ENCODE results near the gene NLGN2.

The NLGN2 gene

GRCh38 chr17:7432296-7432695 is 24.7 kb downstream of the NLGN2 start:
- H3K36me3 Mint-ChIP-seq (ENCODE audit: low read depth) = peaks cover 6% of the 10 kb centered on the region
- H3K4me3 Mint-ChIP-seq = no peak overlapping the region
- H3K4me1 Mint-ChIP-seq (ENCODE audit: low read depth) = peaks cover 20% of the 10 kb centered on the region
- DNase-seq = no peak
- no peak overlapping the region for H3K27ac Mint-ChIP-seq
- H3K9me3 Mint-ChIP-seq = no peaks in the 10 kb centered on the region
- no peaks in the 10 kb centered on the region for H3K27me3 Mint-ChIP-seq

- peaks cover 10% of the 10 kb centered on the region for H3K36me3 Mint-ChIP-seq (ENCODE audit: low read depth)
- peaks cover 48% of the 10 kb centered on the region for H3K4me1 Mint-ChIP-seq (ENCODE audit: low read depth)
- peak overlapping the region; percentile 97 for H3K27ac Mint-ChIP-seq
- H3K4me3 Mint-ChIP-seq = peak overlapping the region; percentile 91
- peak; percentile 81 for DNase-seq
- H3K9me3 Mint-ChIP-seq = no peaks in the 10 kb centered on the region
- H3K27me3 Mint-ChIP-seq = peaks cover 22% of the 10 kb centered on the region
Measured at GRCh38 chr17:7435676-7436555, 28.3 kb downstream of the NLGN2 start.

GRCh38 chr17:7436556-7437368 is 29.1 kb downstream of the NLGN2 start:
- peak overlapping the region; percentile 91 for H3K4me3 Mint-ChIP-seq
- no peaks in the 10 kb centered on the region for H3K9me3 Mint-ChIP-seq
- H3K4me1 Mint-ChIP-seq (ENCODE audit: low read depth) = peaks cover 49% of the 10 kb centered on the region
- DNase-seq = peak; percentile 89
- H3K27me3 Mint-ChIP-seq = peaks cover 30% of the 10 kb centered on the region
- H3K27ac Mint-ChIP-seq = peak overlapping the region; percentile 97
- peaks cover 10% of the 10 kb centered on the region for H3K36me3 Mint-ChIP-seq (ENCODE audit: low read depth)

- H3K27ac Mint-ChIP-seq = no peak overlapping the region
Measured at GRCh38 chr17:7437369-7437863, 29.8 kb downstream of the NLGN2 start.

GRCh38 chr17:7437950-7438614 is 30.4 kb downstream of the NLGN2 start:
- H3K4me3 Mint-ChIP-seq = peak overlapping the region; percentile 91
- H3K27ac Mint-ChIP-seq = no peak overlapping the region
- H3K36me3 Mint-ChIP-seq (ENCODE audit: low read depth) = peaks cover 10% of the 10 kb centered on the region
- DNase-seq = peak; percentile 76
- H3K9me3 Mint-ChIP-seq = no peaks in the 10 kb centered on the region
- H3K4me1 Mint-ChIP-seq (ENCODE audit: low read depth) = peaks cover 49% of the 10 kb centered on the region
- peaks cover 42% of the 10 kb centered on the region for H3K27me3 Mint-ChIP-seq

More at GRCh38 chr17:7437369-7437863, 29.8 kb downstream of the NLGN2 start:
- Mint-ChIP-seq H3K36me3 (ENCODE audit: low read depth) (peaks cover 10% of the 10 kb centered on the region), H3K4me1 (ENCODE audit: low read depth) (peaks cover 49% of the 10 kb centered on the region), H3K27me3 (peaks cover 35% of the 10 kb centered on the region), H3K9me3 (no peaks in the 10 kb centered on the region), H3K4me3 (peak overlapping the region; percentile 91)
- DNase-seq = no peak

GRCh38 chr17:7438656-7439460 is 31.2 kb downstream of the NLGN2 start:
- Mint-ChIP-seq H3K27ac (no peak overlapping the region), H3K36me3 (ENCODE audit: low read depth) (peaks cover 10% of the 10 kb centered on the region), H3K4me1 (ENCODE audit: low read depth) (peaks cover 49% of the 10 kb centered on the region), H3K27me3 (peaks cover 50% of the 10 kb centered on the region), H3K9me3 (no peaks in the 10 kb centered on the region), H3K4me3 (peak overlapping the region; percentile 91)
- no peak for DNase-seq

GRCh38 chr17:7439462-7440112 is 31.9 kb downstream of the NLGN2 start, which contains the start of gene FGF11:
FGF11 (plus strand) TSS chr17:7439512; CDS start chr17:7439621, 109 bp downstream.
- H3K4me1 Mint-ChIP-seq (ENCODE audit: low read depth) = peaks cover 49% of the 10 kb centered on the region
- DNase-seq = no peak
- H3K9me3 Mint-ChIP-seq = no peaks in the 10 kb centered on the region
- no peak within 1 kb of the TSS for H3K27ac Mint-ChIP-seq
- peaks cover 10% of the 10 kb centered on the region for H3K36me3 Mint-ChIP-seq (ENCODE audit: low read depth)
- peak within 1 kb of the TSS; percentile 91 for H3K4me3 Mint-ChIP-seq
- peaks cover 57% of the 10 kb centered on the region for H3K27me3 Mint-ChIP-seq

GRCh38 chr17:7440113-7440833 is 32.6 kb downstream of the NLGN2 start:
- Mint-ChIP-seq H3K4me1 (ENCODE audit: low read depth) (peaks cover 51% of the 10 kb centered on the region), H3K9me3 (no peaks in the 10 kb centered on the region), H3K36me3 (ENCODE audit: low read depth) (peaks cover 9% of the 10 kb centered on the region), H3K27me3 (peaks cover 63% of the 10 kb centered on the region), H3K4me3 (peak overlapping the region; percentile 76), H3K27ac (no peak overlapping the region)
- peak; percentile 49 for DNase-seq

GRCh38 chr17:7440834-7441195 is 33.2 kb downstream of the NLGN2 start:
- H3K36me3 Mint-ChIP-seq (ENCODE audit: low read depth) = peaks cover 6% of the 10 kb centered on the region
- H3K27ac Mint-ChIP-seq = no peak overlapping the region
- H3K4me3 Mint-ChIP-seq = peak overlapping the region; percentile 76
- H3K4me1 Mint-ChIP-seq (ENCODE audit: low read depth) = peaks cover 53% of the 10 kb centered on the region
- H3K27me3 Mint-ChIP-seq = peaks cover 68% of the 10 kb centered on the region
- peak; percentile 46 for DNase-seq
- H3K9me3 Mint-ChIP-seq = no peaks in the 10 kb centered on the region

- no peak for DNase-seq
- H3K36me3 Mint-ChIP-seq (ENCODE audit: low read depth) = peaks cover 6% of the 10 kb centered on the region
- H3K9me3 Mint-ChIP-seq = no peaks in the 10 kb centered on the region
- no peak overlapping the region for H3K27ac Mint-ChIP-seq
- H3K4me1 Mint-ChIP-seq (ENCODE audit: low read depth) = peaks cover 51% of the 10 kb centered on the region
- peaks cover 73% of the 10 kb centered on the region for H3K27me3 Mint-ChIP-seq
- no peak overlapping the region for H3K4me3 Mint-ChIP-seq
Measured at GRCh38 chr17:7441266-7441665, 33.6 kb downstream of the NLGN2 start.

- Mint-ChIP-seq H3K27ac (no peak overlapping the region), H3K36me3 (ENCODE audit: low read depth) (peaks cover 5% of the 10 kb centered on the region), H3K9me3 (no peaks in the 10 kb centered on the region), H3K27me3 (peaks cover 82% of the 10 kb centered on the region), H3K4me3 (no peak overlapping the region), H3K4me1 (ENCODE audit: low read depth) (peaks cover 45% of the 10 kb centered on the region)
- no peak for DNase-seq
Measured at GRCh38 chr17:7442142-7442541, 34.5 kb downstream of the NLGN2 start.

- no peaks in the 10 kb centered on the region for H3K9me3 Mint-ChIP-seq
- H3K27ac Mint-ChIP-seq = no peak overlapping the region
- H3K36me3 Mint-ChIP-seq (ENCODE audit: low read depth) = no peaks in the 10 kb centered on the region
- peaks cover 82% of the 10 kb centered on the region for H3K27me3 Mint-ChIP-seq
- H3K4me1 Mint-ChIP-seq (ENCODE audit: low read depth) = peaks cover 31% of the 10 kb centered on the region
- no peak overlapping the region for H3K4me3 Mint-ChIP-seq
- no peak for DNase-seq
Measured at GRCh38 chr17:7443499-7444485, 36.1 kb downstream of the NLGN2 start.

Data from activated T-cell treated with anti-CD3 and anti-CD28 coated beads, Interleukin-2, amount 50 U/mL, for 24 hours (primary cell).